GM12878 (cell line): ENCODE measurements around the gene PHPT1. TPM values are rescaled to one million over a fixed set of nuclear protein-coding genes. Genes with fewer than 3 reads are reported as not detected.

ENCODE experiments used
- CHD2 ChIP-seq: IDR thresholded peaks from 2 replicates; pipeline ENCODE4 v1.6.1; 2011; ENCODE audit warnings: low read depth, low read length, improper control_type of control experiment, borderline replicate concordance
- CHD4 ChIP-seq: fragments of 200-600 bp; sonication (generic); IDR thresholded peaks from 2 replicates; pipeline ENCODE4 v1.6.1; 2016; ENCODE audit warnings: mild to moderate bottlenecking
- CREB1 ChIP-seq: IDR thresholded peaks from 2 replicates; pipeline ENCODE4 v1.6.1; 2012; ENCODE audit warnings: low read depth, mild to moderate bottlenecking, inconsistent platforms
- EED ChIP-seq: sonication (generic); IDR thresholded peaks from 2 replicates; pipeline ENCODE4 v1.6.1; 2016; ENCODE audit warnings: antibody characterized with exemption, low read depth
- ETV6 ChIP-seq, 2 experiments: fragments of 450-650 bp in 1 of 2; IDR thresholded peaks in 1 of 2; conservative IDR thresholded peaks in 1 of 2; 2 replicates each; pipeline ENCODE4 v1.6.1; 2014; ENCODE audit warnings: antibody characterized with exemption in 1 of 2, borderline replicate concordance in 1 of 2, low read depth in 1 of 2, mild to moderate bottlenecking in 1 of 2, moderate library complexity in 1 of 2
- HDAC6 ChIP-seq: fragments of 200-600 bp; sonication (generic); IDR thresholded peaks from one replicate; pipeline ENCODE4 v1.8.0; 2017; ENCODE audit warnings: antibody characterized with exemption; ENCODE audit not compliant: unreplicated experiment
- JUNB ChIP-seq: IDR thresholded peaks from 2 replicates; pipeline ENCODE4 v1.6.1; 2016; ENCODE audit warnings: antibody characterized with exemption, mild to moderate bottlenecking
- NFYB ChIP-seq: IDR thresholded peaks from 2 replicates; pipeline ENCODE4 v1.6.1; 2011; ENCODE audit warnings: low read depth, mild to moderate bottlenecking, low read length, improper control_type of control experiment, moderate library complexity; ENCODE audit not compliant: insufficient read depth
- PAX8 ChIP-seq: fragments of 450-650 bp; IDR thresholded peaks from 2 replicates; pipeline ENCODE4 v1.6.1; 2017; ENCODE audit warnings: mild to moderate bottlenecking, moderate library complexity
- POU2F2 ChIP-seq: IDR thresholded peaks from 3 replicates; pipeline ENCODE4 v1.6.1; 2011; ENCODE audit warnings: low read depth, mild to moderate bottlenecking, low read length, borderline replicate concordance
- SMAD5 ChIP-seq: IDR thresholded peaks from 2 replicates; pipeline ENCODE4 v1.6.1; 2016; ENCODE audit warnings: antibody characterized with exemption, low read depth
- SMARCA5 ChIP-seq: fragments of 450-650 bp; IDR thresholded peaks from 2 replicates; pipeline ENCODE4 v1.6.1; 2017; ENCODE audit warnings: mild to moderate bottlenecking
- SRF ChIP-seq, 2 experiments: IDR thresholded peaks; 2 replicates each; pipeline ENCODE4 v1.6.1; 2011; ENCODE audit warnings: low read depth in 2 of 2, low read length in 2 of 2, mild to moderate bottlenecking in 1 of 2, moderate library complexity in 1 of 2
- STAT1 ChIP-seq: fragments of 450-650 bp; conservative IDR thresholded peaks from 2 replicates; pipeline ENCODE4 v1.6.1; 2014; ENCODE audit warnings: antibody characterized with exemption, mild to moderate bottlenecking
- TAF1 ChIP-seq: IDR thresholded peaks from 2 replicates; pipeline ENCODE4 v1.6.1; 2011; ENCODE audit warnings: mild to moderate bottlenecking, low read depth, low read length, borderline replicate concordance
- TCF3 ChIP-seq: IDR thresholded peaks from 2 replicates; pipeline ENCODE4 v1.6.1; 2012; ENCODE audit warnings: low read depth, mild to moderate bottlenecking, low read length, borderline replicate concordance; ENCODE audit not compliant: insufficient read depth
- ZNF217 ChIP-seq: fragments of 450-650 bp; IDR thresholded peaks from 2 replicates; pipeline ENCODE4 v1.6.1; 2017; ENCODE audit warnings: antibody characterized with exemption, mild to moderate bottlenecking
- ZNF24 ChIP-seq: fragments of 450-650 bp; IDR thresholded peaks from 2 replicates; pipeline ENCODE4 v1.6.1; 2017; ENCODE audit warnings: antibody characterized with exemption, mild to moderate bottlenecking
- ZZZ3 ChIP-seq: IDR thresholded peaks from 2 replicates; pipeline ENCODE4 v1.6.1; 2011; ENCODE audit warnings: low read depth; ENCODE audit not compliant: control insufficient read depth, insufficient read length
- polyA plus RNA-seq, 11 experiments: library from polyadenylated mRNA; depleted of rRNA in 4 of 11; unstranded in 6 of 11; stranded (reverse) in 5 of 11; fragments of >200 nt; fragmentation: Nextera tagmentation in 4 of 11; fragmentation: Illumina TruSeq in 1 of 11; extraction: Ambion mirVana in 4 of 11; extraction: Trizol in 1 of 11; gene quantifications; 1 replicate in 1 of 11; 2 replicates in 10 of 11; pipeline versions ENCODE4 v1.2.1 to v1.2.3, GENCODE V29; 2011 to 2016; ENCODE audit warnings: inconsistent platforms in 2 of 11, missing spikeins in 2 of 11, low read depth in 1 of 11
- total RNA-seq, 4 experiments: library from RNA; depleted of rRNA in 3 of 4; stranded (reverse); fragments of >200 nt in 3 of 4; fragmentation: Illumina TruSeq in 1 of 4; extraction: Trizol in 1 of 4; gene quantifications; 2 replicates each; pipeline versions ENCODE4 v1.2.1 to v1.2.3, GENCODE V29; 2013 to 2021
- TF ChIP-seq, protein P1 (sequence below): fragments of 150-350 bp; IDR thresholded peaks from 2 replicates; pipeline ENCODE4 v1.6.1; 2014; ENCODE audit warnings: mild to moderate bottlenecking, low read depth, low read length
- TF ChIP-seq, protein P2 (sequence below): fragments of 450-650 bp; IDR thresholded peaks from 2 replicates; pipeline ENCODE4 v1.6.1; 2016; ENCODE audit warnings: mild to moderate bottlenecking
- TF ChIP-seq, protein P3 (sequence below): fragments of 450-650 bp; IDR thresholded peaks from 2 replicates; pipeline ENCODE4 v1.6.1; 2017; ENCODE audit warnings: antibody characterized with exemption, mild to moderate bottlenecking, moderate library complexity

PHPT1 gene
- total and polyA plus RNA-seq, 10 of the 15 experiments (the other 5 are each of a cell fraction or from before 2014, with no cell fraction given) = 56.2 to 323 (median 140) TPM

DNA sequence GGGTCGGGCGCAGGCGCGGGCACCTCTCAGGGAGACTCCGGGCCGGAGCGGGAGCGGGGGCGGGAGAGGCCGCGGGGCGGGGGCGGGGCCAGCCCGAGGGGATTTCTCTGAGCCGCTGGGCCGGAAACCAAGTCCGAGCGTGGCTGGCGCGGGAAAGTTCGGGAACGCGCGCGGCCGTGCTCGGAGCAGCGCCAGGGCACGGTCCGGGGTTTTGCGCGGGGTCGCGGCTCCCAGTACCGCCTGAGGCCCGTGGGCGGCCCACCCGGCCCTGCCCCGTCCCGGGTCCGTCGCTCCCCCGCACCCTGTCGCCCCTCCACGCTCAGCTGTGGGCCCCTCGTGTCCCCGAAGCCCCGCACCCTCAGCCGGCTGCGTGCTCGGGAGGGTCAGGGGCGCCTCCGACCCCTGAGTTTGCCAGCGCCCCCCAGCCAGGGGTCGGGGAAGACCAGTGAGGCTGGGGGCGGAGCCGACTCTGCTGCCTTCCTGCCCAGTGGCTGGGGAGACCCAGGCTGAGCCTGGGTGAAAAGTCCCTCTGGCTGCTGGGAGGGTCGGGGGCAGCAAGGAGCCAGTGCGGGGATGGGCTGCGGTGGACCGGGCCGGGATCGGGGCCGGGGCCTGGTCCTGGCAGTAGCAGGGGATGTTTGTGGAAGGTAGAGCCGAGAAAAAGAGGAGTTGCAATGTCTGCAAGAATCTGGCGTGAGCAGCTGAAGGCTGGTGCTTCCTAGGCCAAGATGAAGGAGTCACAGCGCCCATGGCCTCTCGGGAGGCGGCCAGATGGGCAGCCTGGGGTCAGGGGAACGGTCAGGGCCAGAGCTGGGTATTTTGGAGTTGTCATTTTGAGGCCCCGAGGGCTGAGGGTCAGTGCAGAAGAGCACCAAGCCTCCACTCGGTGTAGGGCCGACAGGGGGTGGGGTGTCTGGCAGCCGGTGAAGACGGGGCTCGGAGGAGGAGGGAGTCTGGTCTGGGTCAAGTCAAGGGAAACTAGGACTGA, 37.7 kb downstream of the PHPT1 start (continued):
- TF ChIP-seq PAX8 (no peak), TCF3 (no peak), JUNB (no peak), CHD2 (no peak), CREB1 (no peak), ZNF217 (no peak), ZNF24 (no peak), HDAC6 (no peak), ZZZ3 (no peak), ETV6 (conservative IDR thresholded peaks at IDR 0.05 in 1 of 2, IDR thresholded peaks at IDR 0.05 in 1 of 2; ENCODE audit: borderline replicate concordance in 1 of 2, low read depth in 1 of 2) (no peak), SRF (IDR thresholded peaks at IDR 0.05; ENCODE audit: low read depth in 2 of 2, low read length in 2 of 2) (no peak), EED (no peak), STAT1 (no peak), SMAD5 (no peak), SMARCA5 (peak; percentile 40; the same call in 1 of the 2 replicates), POU2F2 (no peak; the same call in 2 of the 3 replicates), CHD4 (no peak), TAF1 (no peak), NFYB (no peak)
- TF ChIP-seq, protein P1, sequence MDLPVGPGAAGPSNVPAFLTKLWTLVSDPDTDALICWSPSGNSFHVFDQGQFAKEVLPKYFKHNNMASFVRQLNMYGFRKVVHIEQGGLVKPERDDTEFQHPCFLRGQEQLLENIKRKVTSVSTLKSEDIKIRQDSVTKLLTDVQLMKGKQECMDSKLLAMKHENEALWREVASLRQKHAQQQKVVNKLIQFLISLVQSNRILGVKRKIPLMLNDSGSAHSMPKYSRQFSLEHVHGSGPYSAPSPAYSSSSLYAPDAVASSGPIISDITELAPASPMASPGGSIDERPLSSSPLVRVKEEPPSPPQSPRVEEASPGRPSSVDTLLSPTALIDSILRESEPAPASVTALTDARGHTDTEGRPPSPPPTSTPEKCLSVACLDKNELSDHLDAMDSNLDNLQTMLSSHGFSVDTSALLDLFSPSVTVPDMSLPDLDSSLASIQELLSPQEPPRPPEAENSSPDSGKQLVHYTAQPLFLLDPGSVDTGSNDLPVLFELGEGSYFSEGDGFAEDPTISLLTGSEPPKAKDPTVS = peak; percentile 92
- TF ChIP-seq, protein P2, sequence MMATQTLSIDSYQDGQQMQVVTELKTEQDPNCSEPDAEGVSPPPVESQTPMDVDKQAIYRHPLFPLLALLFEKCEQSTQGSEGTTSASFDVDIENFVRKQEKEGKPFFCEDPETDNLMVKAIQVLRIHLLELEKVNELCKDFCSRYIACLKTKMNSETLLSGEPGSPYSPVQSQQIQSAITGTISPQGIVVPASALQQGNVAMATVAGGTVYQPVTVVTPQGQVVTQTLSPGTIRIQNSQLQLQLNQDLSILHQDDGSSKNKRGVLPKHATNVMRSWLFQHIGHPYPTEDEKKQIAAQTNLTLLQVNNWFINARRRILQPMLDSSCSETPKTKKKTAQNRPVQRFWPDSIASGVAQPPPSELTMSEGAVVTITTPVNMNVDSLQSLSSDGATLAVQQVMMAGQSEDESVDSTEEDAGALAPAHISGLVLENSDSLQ = no peak
- TF ChIP-seq, protein P3, sequence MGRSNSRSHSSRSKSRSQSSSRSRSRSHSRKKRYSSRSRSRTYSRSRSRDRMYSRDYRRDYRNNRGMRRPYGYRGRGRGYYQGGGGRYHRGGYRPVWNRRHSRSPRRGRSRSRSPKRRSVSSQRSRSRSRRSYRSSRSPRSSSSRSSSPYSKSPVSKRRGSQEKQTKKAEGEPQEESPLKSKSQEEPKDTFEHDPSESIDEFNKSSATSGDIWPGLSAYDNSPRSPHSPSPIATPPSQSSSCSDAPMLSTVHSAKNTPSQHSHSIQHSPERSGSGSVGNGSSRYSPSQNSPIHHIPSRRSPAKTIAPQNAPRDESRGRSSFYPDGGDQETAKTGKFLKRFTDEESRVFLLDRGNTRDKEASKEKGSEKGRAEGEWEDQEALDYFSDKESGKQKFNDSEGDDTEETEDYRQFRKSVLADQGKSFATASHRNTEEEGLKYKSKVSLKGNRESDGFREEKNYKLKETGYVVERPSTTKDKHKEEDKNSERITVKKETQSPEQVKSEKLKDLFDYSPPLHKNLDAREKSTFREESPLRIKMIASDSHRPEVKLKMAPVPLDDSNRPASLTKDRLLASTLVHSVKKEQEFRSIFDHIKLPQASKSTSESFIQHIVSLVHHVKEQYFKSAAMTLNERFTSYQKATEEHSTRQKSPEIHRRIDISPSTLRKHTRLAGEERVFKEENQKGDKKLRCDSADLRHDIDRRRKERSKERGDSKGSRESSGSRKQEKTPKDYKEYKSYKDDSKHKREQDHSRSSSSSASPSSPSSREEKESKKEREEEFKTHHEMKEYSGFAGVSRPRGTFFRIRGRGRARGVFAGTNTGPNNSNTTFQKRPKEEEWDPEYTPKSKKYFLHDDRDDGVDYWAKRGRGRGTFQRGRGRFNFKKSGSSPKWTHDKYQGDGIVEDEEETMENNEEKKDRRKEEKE = no peak
